ENCODE data around the gene HTR3A. TPM values are rescaled to one million over a fixed set of nuclear protein-coding genes. Genes with fewer than 3 reads are reported as not detected.

HTR3A gene
- total and polyA plus RNA-seq, 9 of the 15 experiments (the other 6 are each of a cell fraction or from before 2014, with no cell fraction given) = not detected

- Histone ChIP-seq H3K79me2 (ENCODE audit: control insufficient read depth, insufficient read depth, low read length) (no peaks in the 10 kb centered on the region), H3K4me1 (replicated peaks in 1 of 2; ENCODE audit: control insufficient read depth in 2 of 2, insufficient read depth in 2 of 2, low read length in 2 of 2) (no peaks in the 10 kb centered on the region), H3K4me3 (no peak overlapping the region), H3K9ac (ENCODE audit: insufficient read depth in 1 of 2, low read depth in 2 of 2, low read length in 2 of 2) (no peak overlapping the region), H3K9me1 (ENCODE audit: control insufficient read depth, insufficient read depth, low read length) (peaks cover 3% of the 10 kb centered on the region), H2AFZ (ENCODE audit: low read depth, low read length) (no peak overlapping the region), H3K27ac (ENCODE audit: extremely low read depth, low read depth, low read length) (no peak overlapping the region), H3K36me3 (ENCODE audit: control insufficient read depth, insufficient read depth, low read length) (no peaks in the 10 kb centered on the region), H3K4me2 (ENCODE audit: insufficient read depth, low read length) (no peak overlapping the region), H3K27me3 (ENCODE audit: control insufficient read depth in 2 of 2, insufficient read depth in 2 of 2, low read length in 2 of 2) (peaks cover 22 to 46% of the 10 kb centered on the region in 2 experiments), H4K20me1 (replicated peaks; ENCODE audit: control insufficient read depth, insufficient read depth, low read length) (no peaks in the 10 kb centered on the region; the same call in 1 of the 2 replicates), H3K9me3 (replicated peaks; ENCODE audit: control insufficient read depth, insufficient read depth, low read depth, low read length) (no peaks in the 10 kb centered on the region)
- ATAC-seq (peak; percentile 57; the same call in 2 of the 3 replicates), DNase-seq (ENCODE audit: extremely low read depth in 1 of 4, low spot score in 3 of 4) (no peak), FAIRE-seq (no peak)
- intact Hi-C loops (cut with micrococcal nuclease) = no loop called here
- CTCF ChIA-PET (ENCODE audit: low intra/inter-chr PET ratio) = no interaction called here
- BruUV-seq (replicated peaks) = no TSS peak
- POLR2A ChIA-PET = interaction anchor here (0.7 kb wide), 1 partner anchor 10 kb away, joined by 4 read pairs; no protein-coding TSS in a partner anchor
- in situ Hi-C loops (cut with MboI) = no loop called here
- TF ChIP-seq ZC3H8 (IDR thresholded peaks at IDR 0.05) = no peak
- no peak for TF ChIP-seq FOSL1 (tag; conservative IDR thresholded peaks at IDR 0.05)
- TF ChIP-seq NR2C1 (IDR thresholded peaks at IDR 0.05) = no peak
- no peak for TF ChIP-seq NR2C1 (tag; IDR thresholded peaks at IDR 0.05)
- no peak for TF ChIP-seq FUS (optimal IDR thresholded peaks at IDR 0.05; ENCODE audit: low read depth, low read length)
- no peak for TF ChIP-seq POLR3G (IDR thresholded peaks at IDR 0.05; ENCODE audit: extremely low read depth, insufficient read length, insufficient replicate concordance)
- no peak for TF ChIP-seq ZNF586 (CRISPR knock-in tag; conservative IDR thresholded peaks at IDR 0.05)
- TF ChIP-seq DIDO1 (tag; IDR thresholded peaks at IDR 0.05; ENCODE audit: low read depth) = no peak
- TF ChIP-seq, protein P1, sequence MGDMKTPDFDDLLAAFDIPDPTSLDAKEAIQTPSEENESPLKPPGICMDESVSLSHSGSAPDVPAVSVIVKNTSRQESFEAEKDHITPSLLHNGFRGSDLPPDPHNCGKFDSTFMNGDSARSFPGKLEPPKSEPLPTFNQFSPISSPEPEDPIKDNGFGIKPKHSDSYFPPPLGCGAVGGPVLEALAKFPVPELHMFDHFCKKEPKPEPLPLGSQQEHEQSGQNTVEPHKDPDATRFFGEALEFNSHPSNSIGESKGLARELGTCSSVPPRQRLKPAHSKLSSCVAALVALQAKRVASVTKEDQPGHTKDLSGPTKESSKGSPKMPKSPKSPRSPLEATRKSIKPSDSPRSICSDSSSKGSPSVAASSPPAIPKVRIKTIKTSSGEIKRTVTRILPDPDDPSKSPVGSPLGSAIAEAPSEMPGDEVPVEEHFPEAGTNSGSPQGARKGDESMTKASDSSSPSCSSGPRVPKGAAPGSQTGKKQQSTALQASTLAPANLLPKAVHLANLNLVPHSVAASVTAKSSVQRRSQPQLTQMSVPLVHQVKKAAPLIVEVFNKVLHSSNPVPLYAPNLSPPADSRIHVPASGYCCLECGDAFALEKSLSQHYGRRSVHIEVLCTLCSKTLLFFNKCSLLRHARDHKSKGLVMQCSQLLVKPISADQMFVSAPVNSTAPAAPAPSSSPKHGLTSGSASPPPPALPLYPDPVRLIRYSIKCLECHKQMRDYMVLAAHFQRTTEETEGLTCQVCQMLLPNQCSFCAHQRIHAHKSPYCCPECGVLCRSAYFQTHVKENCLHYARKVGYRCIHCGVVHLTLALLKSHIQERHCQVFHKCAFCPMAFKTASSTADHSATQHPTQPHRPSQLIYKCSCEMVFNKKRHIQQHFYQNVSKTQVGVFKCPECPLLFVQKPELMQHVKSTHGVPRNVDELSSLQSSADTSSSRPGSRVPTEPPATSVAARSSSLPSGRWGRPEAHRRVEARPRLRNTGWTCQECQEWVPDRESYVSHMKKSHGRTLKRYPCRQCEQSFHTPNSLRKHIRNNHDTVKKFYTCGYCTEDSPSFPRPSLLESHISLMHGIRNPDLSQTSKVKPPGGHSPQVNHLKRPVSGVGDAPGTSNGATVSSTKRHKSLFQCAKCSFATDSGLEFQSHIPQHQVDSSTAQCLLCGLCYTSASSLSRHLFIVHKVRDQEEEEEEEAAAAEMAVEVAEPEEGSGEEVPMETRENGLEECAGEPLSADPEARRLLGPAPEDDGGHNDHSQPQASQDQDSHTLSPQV (IDR thresholded peaks at IDR 0.05) = no peak
- TF ChIP-seq, protein P2, sequence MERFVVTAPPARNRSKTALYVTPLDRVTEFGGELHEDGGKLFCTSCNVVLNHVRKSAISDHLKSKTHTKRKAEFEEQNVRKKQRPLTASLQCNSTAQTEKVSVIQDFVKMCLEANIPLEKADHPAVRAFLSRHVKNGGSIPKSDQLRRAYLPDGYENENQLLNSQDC (CRISPR knock-in tag; IDR thresholded peaks at IDR 0.05) = no peak
- no peak for TF ChIP-seq POLR2AphosphoS2 (IDR thresholded peaks at IDR 0.05; ENCODE audit: low read length)
- no peak for TF ChIP-seq KLF16 (IDR thresholded peaks at IDR 0.05)
- TF ChIP-seq RFX5 (IDR thresholded peaks at IDR 0.05; ENCODE audit: low read depth, low read length) = no peak
- no peak for TF ChIP-seq HEY1 (CRISPR knock-in tag; IDR thresholded peaks at IDR 0.05; ENCODE audit: borderline replicate concordance)
- TF ChIP-seq TARDBP (IDR thresholded peaks at IDR 0.05) = no peak
- 3% methylated on average over 5 of the region's 5 CpGs for WGBS (ENCODE audit: insufficient coverage, low coverage, missing lambda C conversion rate)
These were observed 23.4 kb upstream of the HTR3A start for GRCh38 chr11:113951537-113951936.
